Measurements from ENCODE around the gene VAMP2. TPM values are rescaled to one million over a fixed set of nuclear protein-coding genes. Genes with fewer than 3 reads are reported as not detected.

The VAMP2 gene
- total RNA-seq, 1 donor from 2014 or later = 117 TPM

DNA sequence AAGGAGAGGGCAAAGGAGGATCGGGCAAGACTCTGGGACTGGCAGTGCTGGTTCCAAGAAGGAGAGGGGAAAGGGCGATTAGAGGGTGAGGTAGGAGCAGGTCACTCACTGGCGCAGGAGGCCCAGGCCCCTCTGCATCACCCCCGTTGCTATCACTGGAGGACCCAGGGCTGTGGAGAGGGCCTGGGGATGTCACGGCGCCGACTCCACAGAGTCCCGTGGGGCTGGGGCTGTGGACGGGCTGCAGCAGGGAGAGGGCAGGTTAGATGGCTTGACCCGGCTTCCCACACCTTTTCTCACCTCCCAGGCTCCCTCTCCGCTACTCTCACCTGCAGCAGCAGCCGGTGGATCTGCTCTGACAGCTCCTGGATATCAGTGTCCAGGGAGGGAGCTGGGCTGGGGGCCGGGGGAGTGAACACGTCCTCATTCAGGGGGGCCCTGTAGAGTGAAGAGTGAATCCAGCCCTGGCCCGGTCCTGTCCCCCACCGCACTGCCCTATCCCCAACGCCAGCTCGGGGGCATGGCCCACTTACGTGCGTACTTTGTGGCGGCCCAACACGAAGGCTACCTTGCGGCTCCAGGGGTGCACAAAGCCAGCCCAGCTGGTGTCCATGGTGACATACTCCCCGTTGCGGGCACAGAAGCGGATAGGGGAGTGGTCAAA, 15.5 kb downstream of the VAMP2 start:
- DNase-seq = no peak
- Mint-ChIP-seq H3K9me3 (ENCODE audit: unreplicated experiment) (peaks cover 8% of the 10 kb centered on the region), H3K36me3 (ENCODE audit: unreplicated experiment) (no peaks in the 10 kb centered on the region), H3K27ac (ENCODE audit: unreplicated experiment) (no peak overlapping the region), H3K4me3 (ENCODE audit: unreplicated experiment) (peak overlapping the region; percentile 42), H3K27me3 (ENCODE audit: unreplicated experiment) (peaks cover 1% of the 10 kb centered on the region), H3K4me1 (ENCODE audit: low read depth, unreplicated experiment) (no peaks in the 10 kb centered on the region)
- TF ChIP-seq CTCF (IDR thresholded peaks at IDR 0.05; ENCODE audit: partially characterized antibody, unreplicated experiment) = no peak

DNA sequence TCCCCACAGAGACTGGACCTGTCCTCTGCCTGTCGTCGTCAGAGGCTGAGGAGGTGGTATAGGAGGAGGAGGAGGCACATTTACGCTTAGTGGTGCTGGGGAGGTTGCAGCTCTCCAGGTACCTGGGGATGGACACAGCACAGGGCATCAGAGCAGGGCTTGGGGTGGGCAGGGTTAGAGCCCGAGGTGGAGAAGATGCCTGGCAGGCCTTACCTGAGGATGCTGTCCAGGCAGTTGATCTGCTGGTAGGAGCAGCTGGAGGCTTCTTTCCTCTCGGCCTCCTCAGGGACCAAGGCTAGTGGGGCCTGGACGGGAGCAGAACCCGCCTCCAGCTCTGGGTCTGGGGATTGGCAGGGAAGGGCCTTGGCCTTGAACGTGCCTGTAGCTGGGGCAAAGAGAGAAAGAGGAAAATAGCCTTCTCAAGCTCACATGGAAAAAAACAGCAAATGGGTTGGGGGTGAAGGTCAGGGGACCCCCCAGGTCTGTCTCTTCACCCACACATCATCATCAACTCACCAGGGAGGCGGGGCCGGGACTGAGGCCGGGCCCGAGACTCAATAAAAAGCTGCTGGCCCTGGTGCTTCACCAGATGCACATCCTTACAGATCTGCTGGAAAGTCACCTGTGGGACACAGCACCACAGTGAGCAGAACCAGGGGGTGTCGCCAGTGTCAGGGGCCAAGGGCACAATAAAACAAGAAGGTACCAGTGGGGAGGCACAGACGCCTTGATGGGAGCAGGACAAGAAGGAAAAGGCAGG, 16.2 kb downstream of the VAMP2 start:
- Mint-ChIP-seq H3K9me3 (ENCODE audit: unreplicated experiment) (peaks cover 6% of the 10 kb centered on the region), H3K4me1 (ENCODE audit: low read depth, unreplicated experiment) (no peaks in the 10 kb centered on the region), H3K4me3 (ENCODE audit: unreplicated experiment) (no peak overlapping the region), H3K36me3 (ENCODE audit: unreplicated experiment) (no peaks in the 10 kb centered on the region), H3K27ac (ENCODE audit: unreplicated experiment) (no peak overlapping the region), H3K27me3 (ENCODE audit: unreplicated experiment) (peaks cover 1% of the 10 kb centered on the region)
- no peak for TF ChIP-seq CTCF (IDR thresholded peaks at IDR 0.05; ENCODE audit: partially characterized antibody, unreplicated experiment)
- no peak for DNase-seq

DNA sequence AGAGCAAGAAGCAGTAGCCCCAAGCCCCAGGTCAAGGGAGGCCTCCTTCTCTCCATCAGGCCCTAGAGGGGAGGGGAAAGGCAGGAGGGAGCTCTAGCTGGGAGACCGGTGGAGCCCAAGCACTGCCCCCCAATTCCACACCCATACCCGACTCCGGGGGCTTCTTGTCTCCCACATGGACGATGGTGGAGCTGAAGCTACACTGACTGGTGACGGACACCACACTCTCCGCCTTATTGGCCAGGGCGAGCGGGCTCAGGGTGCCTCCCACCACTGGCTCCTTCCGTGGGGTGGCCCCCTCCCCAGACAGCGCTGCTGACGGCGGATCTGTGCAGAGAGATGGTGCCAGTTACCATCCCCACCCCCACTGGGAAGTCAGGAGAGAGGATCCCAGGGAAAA, 16.9 kb downstream of the VAMP2 start:
- DNase-seq = no peak
- TF ChIP-seq CTCF (IDR thresholded peaks at IDR 0.05; ENCODE audit: partially characterized antibody, unreplicated experiment) = no peak
- Mint-ChIP-seq H3K36me3 (ENCODE audit: unreplicated experiment) (no peaks in the 10 kb centered on the region), H3K27me3 (ENCODE audit: unreplicated experiment) (peaks cover 5% of the 10 kb centered on the region), H3K4me1 (ENCODE audit: low read depth, unreplicated experiment) (no peaks in the 10 kb centered on the region), H3K9me3 (ENCODE audit: unreplicated experiment) (peaks cover 6% of the 10 kb centered on the region), H3K4me3 (ENCODE audit: unreplicated experiment) (no peak overlapping the region), H3K27ac (ENCODE audit: unreplicated experiment) (no peak overlapping the region)

GRCh38 chr17:8144401-8145231, 18.1 kb downstream of the VAMP2 start:
- Mint-ChIP-seq H3K36me3 (ENCODE audit: unreplicated experiment) (no peaks in the 10 kb centered on the region), H3K4me1 (ENCODE audit: low read depth, unreplicated experiment) (no peaks in the 10 kb centered on the region), H3K27me3 (ENCODE audit: unreplicated experiment) (peaks cover 5% of the 10 kb centered on the region), H3K4me3 (ENCODE audit: unreplicated experiment) (no peak overlapping the region), H3K9me3 (ENCODE audit: unreplicated experiment) (peaks cover 4% of the 10 kb centered on the region), H3K27ac (ENCODE audit: unreplicated experiment) (no peak overlapping the region)
- no peak for TF ChIP-seq CTCF (IDR thresholded peaks at IDR 0.05; ENCODE audit: partially characterized antibody, unreplicated experiment)
- DNase-seq = no peak
